ENCODE measurements around the gene DAPK2.

DNA sequence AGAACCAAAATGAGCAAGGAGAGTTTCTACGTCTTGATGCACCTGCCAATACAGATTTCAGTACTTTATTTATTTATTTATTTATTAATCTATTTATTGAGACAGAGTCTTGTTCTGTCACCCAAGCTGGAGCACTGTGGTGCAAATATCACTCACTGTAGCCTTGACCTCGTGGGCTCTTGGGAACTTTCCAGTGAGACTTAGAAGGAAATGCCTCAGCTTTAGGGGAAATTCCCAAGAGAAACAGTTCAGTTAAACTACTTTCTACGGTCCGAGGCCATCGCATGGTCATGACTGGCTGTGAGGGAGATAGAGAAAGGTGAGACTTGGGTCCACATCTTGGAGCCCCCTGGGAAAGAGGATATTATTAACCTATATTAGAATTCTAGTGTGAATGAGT, 165.5 kb downstream of the DAPK2 start:
- TF ChIP-seq EZH2 (IDR thresholded peaks at IDR 0.05) (no peak), FOXP2 (optimal IDR thresholded peaks at IDR 0.05; ENCODE audit: control extremely low read depth, extremely low read length, insufficient read depth) (no peak)
